Stimulated activated CD8-positive, alpha-beta memory T cell treated with anti-CD3 and anti-CD28 coated beads, Interleukin-7, amount 100 ng/mL, for 24 hours (primary cell): ENCODE measurements around the gene TUB.

Source experiments
- DNase-seq: peaks from one replicate; pipeline ENCODE4 v3.0.0-alpha.2; 2020; ENCODE audit warnings: low read depth

Gene TUB

GRCh38 chr11:8068605-8069221 lies 12.3 kb upstream of the TUB start:
- no peak for DNase-seq

GRCh38 chr11:8069771-8070170 lies 11.2 kb upstream of the TUB start:
- no peak for DNase-seq

DNA sequence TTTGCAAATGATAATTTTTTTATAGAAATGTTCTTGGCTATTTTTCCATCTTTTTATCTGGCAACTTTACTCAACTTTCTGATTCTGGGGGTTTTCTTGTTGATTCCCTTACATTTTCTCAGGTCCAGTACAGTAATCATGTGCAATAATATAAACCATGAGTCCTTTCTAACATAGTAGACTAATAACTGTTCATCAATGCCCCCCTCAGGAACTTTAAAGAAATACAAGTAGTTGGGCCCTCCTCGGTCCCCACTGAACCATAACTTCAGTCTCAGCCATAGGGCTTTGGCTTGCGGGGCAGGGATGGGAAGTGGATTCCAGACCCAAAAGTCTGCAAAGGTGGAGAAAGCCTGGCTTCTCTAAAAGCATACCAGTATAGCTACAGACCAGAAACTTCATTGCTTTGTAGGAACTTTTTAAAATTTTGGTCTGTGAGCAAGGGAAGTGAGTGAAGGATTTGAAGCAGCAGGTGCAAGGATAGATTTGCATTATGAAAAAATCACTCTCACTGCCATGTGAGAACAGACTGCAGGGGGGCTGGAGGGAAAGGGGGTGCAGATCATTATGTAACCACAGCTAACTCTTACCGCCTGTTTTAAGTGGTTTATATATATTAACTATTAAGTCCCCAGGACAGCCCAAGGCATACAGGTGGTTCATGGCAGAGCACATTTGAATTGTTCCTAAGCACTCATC lies 10.4 kb upstream of the TUB start:
- DNase-seq = no peak

- no peak for DNase-seq
Measured at GRCh38 chr11:8071616-8072581, 9.1 kb upstream of the TUB start.

GRCh38 chr11:8075119-8075726 lies 5.8 kb upstream of the TUB start:
- DNase-seq = no peak

GRCh38 chr11:8079111-8079675 lies 1.8 kb upstream of the TUB start:
- DNase-seq = no peak

DNA sequence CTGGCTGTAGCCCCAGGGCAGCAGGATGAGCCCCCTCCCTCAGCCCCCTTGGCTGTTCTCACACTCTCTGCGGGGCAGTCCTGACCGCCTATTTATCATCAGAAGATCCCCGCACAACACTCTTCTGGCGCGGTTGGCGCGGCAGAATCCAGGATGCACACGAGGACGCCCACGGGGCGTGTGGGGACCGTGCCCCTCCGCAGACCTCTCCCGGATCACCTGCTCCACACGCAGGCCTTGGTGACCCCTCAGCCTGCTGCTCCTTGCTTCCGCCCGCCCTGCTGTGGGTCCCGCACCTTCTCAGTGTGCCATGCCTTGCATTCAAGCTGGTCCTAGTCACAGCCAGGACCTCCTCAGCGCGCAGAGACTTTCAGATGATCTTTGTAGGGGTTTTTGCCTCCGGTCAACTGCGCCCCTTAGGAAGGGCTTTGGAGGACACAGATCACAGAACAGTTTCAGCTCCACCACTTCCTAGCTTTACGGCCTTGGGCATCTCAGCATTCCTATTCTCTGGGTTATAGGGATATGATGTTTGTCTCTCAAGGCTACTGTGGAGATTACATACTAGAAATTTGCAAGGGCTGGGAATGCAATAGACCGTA lies 841 bp upstream of the TUB start:
- DNase-seq = no peak

DNA sequence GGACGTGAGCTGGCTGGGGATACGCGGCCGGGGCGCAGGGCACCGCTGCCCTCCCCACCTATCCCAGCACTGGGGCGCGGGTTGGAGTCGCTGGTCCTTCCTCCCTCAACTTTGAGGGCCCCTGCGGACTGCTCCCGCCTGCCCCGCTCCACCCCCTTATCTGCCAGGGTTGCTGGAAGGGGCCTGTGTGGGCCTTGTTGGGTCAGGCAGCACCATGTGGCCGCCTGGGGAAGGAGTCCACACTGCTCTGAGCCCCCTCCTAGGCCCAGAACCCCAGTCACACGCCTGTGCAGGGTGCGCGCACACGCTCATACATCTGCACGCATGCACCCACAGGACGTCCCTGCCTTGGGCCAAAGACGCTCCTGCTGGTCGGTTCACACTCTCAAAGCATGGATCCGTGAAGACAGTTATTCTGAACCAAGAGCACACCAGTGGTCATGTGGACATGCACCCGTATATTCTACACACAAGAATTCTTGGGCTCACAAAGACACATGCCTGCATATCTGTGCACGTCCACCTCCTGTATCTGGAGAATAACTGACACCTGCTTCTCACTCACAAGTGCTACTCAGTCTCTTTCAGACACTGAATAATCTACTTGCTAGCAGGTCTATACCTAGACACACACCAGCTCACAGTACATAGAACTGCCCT lies 710 bp downstream of the TUB start:
- DNase-seq = no peak

DNA sequence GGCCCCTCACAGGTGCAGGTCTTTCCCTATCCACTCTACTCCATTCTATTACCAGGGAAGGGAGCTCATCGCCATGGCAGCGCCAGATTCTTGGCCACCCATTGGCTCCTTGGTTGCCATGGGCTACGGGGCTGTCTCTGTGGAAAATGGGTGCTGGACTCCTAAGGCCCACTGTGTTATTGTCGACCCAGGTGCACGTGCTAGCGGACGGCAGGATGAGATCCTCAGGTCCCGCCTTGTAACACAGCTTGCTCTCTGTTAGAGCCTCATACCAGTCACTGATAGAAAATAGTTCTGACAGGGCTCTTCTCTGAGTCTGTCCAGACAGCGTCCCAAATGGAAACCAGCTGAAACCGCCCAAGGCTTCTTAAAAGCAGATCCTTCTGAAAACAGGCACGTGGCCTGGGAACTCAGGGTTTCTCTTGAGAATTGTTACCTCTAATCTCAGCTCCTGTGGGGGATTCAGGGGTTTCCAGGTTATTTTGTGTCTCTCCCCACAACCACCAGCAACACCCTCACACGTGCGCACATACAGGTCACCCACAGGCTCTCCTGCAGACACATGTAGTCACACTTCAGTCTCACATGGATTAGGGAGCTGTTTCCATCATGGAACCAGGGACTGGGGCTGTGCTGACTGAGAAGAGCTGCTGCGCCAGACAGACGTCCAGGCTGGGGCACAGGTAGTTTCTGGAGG lies 1.5 kb downstream of the TUB start:
- no peak for DNase-seq

DNA sequence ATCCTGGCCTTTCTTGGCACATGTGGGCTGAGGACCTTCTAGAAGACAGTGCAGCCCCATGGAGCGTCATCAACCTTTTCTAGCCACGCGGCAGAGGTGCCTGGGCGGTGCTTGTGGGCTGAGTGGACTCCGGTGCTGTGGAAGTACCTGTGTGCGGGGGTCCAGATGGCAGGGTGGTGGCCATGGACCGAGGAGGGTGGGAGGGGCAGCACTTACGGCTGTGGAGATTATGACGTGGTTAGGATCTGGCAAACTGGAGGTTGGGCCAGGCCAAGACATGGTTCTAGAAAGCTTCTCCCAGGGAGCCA lies 2.0 kb downstream of the TUB start:
- no peak for DNase-seq

- no peak for DNase-seq
Measured at GRCh38 chr11:8083871-8084281, 2.9 kb downstream of the TUB start.

DNA sequence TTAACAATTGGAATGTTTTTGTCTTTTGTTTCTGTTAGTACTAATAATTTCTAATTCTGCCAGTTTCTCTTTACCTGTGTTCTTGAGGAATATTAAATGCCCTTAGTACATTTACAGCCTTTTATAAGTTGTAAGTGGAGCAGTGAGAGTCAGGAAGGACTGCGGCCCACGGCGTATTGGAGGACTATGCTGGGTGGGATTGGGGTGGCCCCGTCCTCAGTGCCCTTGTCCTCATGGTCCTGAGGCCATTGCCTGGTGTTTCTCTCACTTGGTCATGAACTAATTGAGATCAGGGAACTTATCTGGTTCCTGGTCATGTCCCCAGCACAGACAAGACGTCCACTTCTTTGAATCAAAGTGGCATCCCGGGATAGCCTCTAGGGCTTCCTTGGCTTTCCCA lies 3.3 kb downstream of the TUB start:
- DNase-seq = no peak

DNA sequence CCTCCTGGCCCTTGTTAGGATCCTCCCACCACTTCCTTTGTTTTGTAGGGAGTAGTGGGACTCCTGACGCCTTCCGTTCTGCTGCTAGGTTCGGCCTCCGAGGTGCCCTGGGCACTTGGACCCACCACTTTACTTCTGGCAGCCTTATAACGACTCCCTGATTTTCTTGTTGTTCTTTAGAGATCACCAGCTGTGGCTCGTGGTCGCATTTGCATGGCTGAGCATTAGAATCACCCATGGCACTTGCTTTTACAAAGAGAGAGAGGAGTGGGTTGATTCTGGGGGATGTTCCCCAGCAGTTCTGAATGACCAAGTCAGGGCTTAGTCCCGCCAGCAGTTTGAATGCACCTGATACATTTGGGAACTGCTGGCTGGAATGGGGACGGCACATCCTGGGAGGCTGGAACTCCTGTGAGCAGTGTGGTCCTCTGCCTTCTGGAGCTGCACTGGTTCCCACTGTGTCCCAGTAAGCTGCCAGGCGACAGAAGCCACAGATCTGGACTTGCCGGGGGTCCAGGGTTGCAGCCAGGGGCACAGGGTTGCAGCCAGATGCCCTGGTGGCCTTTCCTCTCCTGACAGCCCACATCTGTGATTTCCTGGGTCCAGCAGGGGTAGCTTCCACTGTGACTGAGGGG lies 4.1 kb downstream of the TUB start:
- no peak for DNase-seq

GRCh38 chr11:8086001-8086479 lies 5.0 kb downstream of the TUB start:
- no peak for DNase-seq

DNA sequence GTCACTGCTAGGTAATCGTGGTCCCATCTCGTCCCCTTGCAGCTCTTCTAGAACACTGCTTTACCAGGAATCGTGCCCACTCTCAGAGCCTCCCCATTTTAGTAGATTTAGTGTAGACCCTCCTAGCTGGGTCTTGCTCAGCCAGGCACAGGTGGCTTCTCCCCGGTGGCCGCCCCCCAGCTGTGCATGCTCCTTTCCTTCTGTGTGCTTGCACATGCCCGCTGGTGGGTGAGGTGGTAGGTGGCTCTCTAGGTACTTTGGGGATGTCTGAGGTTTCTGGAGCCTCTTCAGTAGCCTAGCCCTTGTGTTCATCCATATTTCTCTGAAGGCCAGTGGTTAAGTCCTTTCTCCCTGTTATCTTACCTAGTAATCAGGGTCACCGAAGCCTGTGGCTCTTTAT lies 5.6 kb downstream of the TUB start:
- no peak for DNase-seq

GRCh38 chr11:8087185-8087584 lies 6.2 kb downstream of the TUB start:
- DNase-seq = no peak

DNA sequence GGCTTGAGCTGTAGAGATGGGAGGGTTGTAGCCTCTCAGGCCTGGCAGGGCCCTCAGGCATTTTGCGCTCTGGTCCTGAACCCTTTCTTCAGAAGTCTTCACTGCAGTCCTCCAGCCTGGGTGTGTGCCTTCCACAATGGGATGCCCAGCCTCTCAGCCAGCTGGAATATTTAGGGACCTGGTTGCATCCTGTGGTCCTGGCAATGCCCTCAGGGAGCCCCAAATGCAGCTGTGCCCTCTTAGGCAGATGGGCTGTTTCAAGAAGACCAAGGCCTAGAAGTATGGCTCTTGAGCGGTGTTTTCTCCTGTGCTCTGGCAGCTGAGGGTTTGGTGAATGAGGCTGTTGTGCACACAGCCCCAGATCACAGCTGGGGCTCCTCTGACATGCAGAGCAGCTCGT lies 6.7 kb downstream of the TUB start:
- no peak for DNase-seq

DNA sequence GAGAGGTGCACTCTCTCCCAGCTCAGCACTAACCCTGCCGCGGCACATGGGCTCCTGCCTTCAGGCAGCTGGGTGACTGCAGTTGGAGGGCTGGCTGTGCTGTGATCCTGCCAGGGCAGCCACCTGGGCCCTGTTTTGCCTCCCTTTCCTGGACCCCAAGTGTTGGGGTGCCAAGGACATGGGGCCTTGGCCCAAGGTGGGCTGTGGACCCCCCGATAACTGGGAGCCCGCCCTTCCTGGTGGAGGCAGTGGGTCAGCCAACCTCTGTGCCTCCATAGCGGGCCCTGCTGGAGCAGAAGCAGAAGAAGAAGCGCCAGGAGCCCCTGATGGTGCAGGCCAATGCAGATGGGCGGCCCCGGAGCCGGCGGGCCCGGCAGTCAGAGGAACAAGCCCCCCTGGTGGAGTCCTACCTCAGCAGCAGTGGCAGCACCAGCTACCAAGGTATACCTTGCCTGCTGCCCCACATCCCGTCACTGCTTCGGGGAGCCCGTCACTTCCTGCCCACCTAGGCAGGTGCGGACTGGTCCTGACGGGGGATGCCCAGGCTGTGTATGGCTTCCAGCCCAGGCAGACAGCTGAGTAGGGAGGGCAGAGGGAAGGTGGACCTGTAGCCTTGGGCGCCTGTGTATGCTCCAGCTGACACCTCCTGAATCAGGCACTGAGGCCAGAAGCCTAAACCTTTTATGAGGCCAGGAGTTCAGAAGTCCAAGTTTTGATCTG lies 8.9 kb downstream of the TUB start:
- no peak for DNase-seq

DNA sequence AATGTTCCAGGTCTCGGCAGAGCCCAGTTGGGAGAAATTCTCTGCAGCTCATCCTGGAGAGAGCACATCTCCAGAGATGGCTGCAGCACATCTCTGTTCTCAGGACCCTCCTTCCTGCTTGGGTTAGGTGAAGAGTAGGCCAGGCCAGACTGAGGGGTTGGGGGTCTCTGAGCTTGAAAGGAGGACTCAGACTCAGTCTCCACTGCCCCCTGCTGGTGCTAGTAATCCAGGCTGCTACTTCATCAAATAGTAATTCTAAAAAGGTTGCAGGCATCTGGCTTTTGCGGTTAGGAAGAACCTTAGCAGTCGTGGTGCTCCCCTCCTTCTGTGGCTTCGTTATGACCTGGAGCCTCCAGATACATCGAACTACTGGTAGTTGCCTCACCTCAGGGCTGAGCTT lies 9.7 kb downstream of the TUB start:
- DNase-seq = no peak
